ENCODE data around the gene CC2D2B. TPM values are rescaled to one million over a fixed set of nuclear protein-coding genes. Genes with fewer than 3 reads are reported as not detected.
"Not testable (repeated sequence)": the region's sequence is repeated elsewhere in the genome, so short reads cannot be mapped to it uniquely, and the experiment has no call there.

Gene CC2D2B
- total RNA-seq, 1 experiment from 2014 or later, result not detected

DNA sequence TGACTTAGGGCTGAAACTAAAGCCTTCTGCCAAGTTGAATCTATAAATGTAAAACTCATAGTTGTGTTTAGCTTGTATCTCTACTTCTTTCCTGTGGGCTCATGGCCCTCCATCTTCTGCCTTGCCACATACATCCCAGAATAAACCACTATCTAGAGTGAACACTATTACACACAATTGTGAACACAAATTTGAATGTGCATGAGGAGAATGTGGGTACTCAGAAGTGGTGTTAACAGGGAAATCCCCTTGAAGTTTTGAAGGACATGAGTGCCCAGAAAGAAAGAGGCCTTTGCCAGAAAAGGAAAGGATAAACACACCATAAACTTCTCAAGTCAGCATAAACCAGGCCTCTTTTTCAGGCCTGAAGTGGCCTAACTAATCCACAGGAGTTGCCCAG, 115.4 kb downstream of the CC2D2B start:
- H3K4me1 ChIP-seq, result no peaks in the 10 kb centered on the region
- H3K4me3 ChIP-seq, result no peak overlapping the region
- DNase-seq, result no peak
- no peaks in the 10 kb centered on the region for H3K9me3 ChIP-seq (replicated peaks)
- H3K27ac ChIP-seq, result no peak overlapping the region
- H3K36me3 ChIP-seq, result no peaks in the 10 kb centered on the region
- no peaks in the 10 kb centered on the region for H3K27me3 ChIP-seq

DNA sequence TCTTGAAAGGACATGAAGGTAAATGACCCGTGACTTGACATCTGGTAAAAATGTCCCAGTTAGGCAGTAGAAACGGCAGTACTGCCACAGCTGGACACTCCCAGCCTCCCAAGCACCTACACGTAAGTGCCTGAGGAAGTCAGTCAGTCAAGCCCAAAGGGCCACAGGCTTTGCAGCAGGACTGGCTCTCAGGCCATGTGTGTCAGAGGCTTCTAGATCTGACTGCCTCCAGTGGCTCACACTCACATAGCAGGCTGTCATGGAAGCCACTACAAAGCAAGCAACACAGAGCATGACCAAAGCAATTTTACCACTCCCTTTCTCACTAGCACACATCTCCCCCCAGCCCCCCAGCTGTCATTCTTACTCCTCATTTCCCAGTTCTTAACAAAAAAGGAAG, 117.8 kb downstream of the CC2D2B start:
- Histone ChIP-seq H3K9me3 (replicated peaks) (no peaks in the 10 kb centered on the region), H3K4me3 (no peak overlapping the region), H3K27me3 (no peaks in the 10 kb centered on the region), H3K27ac (no peak overlapping the region), H3K4me1 (no peaks in the 10 kb centered on the region), H3K36me3 (no peaks in the 10 kb centered on the region)
- DNase-seq, result peak in 1 of 2 experiments; percentile 20

DNA sequence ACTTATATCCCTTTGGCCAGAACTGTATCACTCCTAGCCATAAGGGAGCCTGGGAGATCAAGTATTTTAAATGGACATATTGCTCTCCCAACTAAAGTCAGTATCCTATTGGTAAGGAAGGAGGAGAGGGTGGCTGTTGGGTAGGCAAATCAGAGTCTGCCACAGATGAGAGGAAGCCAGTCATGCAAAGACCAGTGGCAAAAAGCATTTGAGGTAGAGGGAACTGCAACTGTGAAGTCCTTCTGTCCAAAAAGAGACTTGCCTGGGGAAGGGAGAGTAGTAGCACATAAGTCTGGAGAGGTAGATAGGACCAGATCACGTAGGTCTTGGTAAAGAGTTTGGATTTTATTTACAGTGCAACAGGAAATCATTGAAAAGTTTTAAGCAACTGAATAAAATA, 126.8 kb downstream of the CC2D2B start:
- Histone ChIP-seq H3K27ac (no peak overlapping the region), H3K27me3 (no peaks in the 10 kb centered on the region), H3K36me3 (no peaks in the 10 kb centered on the region), H3K4me1 (peaks cover 14% of the 10 kb centered on the region), H3K4me3 (no peak overlapping the region), H3K9me3 (replicated peaks) (no peaks in the 10 kb centered on the region)
- DNase-seq, result no peak

DNA sequence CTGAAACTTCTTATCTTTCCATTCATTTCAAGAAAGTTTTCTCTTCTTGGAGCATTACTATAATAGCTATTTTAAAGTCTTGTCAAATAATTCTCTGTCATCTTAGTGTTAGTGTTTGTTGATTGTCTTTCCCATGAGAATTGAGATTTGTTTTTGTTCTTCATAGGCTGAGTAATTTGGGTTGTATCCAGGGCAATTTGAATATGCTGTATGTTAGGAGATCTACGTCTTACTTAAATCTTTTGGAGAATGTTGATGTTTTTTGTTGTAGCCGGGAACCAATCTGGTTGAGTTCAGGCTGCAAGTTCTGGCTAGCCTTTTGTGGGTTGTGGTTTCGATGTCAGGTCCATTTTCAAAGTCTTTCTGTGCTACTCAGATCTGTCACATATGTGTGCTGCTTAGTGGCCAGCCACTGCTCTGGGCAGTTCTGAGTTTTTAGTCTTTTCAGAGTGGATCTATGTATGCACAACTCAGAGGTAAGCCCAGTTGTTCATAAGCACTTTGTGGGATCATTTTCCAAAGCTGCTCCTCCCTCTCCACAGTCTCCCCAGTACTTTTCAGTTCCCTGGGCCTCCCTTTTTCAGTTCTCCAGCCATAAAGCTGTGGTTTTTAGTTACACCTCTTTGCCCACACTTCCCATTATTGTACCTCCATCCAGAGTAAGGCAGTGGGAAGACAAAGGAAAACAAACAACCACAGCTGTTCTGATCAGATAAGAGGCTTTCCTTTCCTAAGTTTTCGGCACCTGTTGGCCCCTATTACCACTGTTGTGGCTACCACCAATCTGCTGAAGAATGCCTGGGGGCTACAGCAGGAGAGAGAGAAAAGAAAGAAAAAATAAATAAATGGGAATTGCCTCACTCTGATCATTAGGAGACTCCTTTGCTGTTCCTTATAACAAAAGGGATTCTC, 131.0 kb downstream of the CC2D2B start:
- Histone ChIP-seq H3K4me3 (no peak overlapping the region), H3K36me3 (no peaks in the 10 kb centered on the region), H3K27ac (peak overlapping the region; percentile 30), H3K4me1 (peaks cover 14% of the 10 kb centered on the region), H3K9me3 (replicated peaks) (no peaks in the 10 kb centered on the region), H3K27me3 (no peaks in the 10 kb centered on the region)
- DNase-seq, result peak; percentile 71 to 85

DNA sequence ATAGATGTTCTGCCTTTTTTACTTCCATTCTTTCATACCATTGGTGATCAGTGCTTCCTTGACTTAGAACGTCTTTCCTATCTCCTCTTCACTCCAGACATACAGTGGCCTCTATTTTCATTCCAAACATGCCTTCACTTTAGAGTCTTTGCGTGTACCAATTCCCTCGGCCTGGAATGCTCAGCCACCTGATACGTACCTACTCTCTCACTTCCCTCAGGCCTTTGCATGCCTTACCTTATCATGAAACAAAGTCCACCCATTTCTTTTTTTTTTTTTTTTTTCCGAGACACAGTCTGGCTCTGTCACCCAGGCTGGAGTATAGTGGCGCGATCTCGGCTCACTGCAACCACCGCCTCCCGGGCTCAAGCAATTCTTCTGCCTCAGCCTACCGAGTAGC, 133.4 kb downstream of the CC2D2B start:
- H3K4me1 ChIP-seq, result peaks cover 14% of the 10 kb centered on the region
- no peaks in the 10 kb centered on the region for H3K9me3 ChIP-seq (replicated peaks)
- no peak overlapping the region for H3K4me3 ChIP-seq
- no peaks in the 10 kb centered on the region for H3K27me3 ChIP-seq
- H3K27ac ChIP-seq, result no peak overlapping the region
- no peak for DNase-seq
- H3K36me3 ChIP-seq, result no peaks in the 10 kb centered on the region

DNA sequence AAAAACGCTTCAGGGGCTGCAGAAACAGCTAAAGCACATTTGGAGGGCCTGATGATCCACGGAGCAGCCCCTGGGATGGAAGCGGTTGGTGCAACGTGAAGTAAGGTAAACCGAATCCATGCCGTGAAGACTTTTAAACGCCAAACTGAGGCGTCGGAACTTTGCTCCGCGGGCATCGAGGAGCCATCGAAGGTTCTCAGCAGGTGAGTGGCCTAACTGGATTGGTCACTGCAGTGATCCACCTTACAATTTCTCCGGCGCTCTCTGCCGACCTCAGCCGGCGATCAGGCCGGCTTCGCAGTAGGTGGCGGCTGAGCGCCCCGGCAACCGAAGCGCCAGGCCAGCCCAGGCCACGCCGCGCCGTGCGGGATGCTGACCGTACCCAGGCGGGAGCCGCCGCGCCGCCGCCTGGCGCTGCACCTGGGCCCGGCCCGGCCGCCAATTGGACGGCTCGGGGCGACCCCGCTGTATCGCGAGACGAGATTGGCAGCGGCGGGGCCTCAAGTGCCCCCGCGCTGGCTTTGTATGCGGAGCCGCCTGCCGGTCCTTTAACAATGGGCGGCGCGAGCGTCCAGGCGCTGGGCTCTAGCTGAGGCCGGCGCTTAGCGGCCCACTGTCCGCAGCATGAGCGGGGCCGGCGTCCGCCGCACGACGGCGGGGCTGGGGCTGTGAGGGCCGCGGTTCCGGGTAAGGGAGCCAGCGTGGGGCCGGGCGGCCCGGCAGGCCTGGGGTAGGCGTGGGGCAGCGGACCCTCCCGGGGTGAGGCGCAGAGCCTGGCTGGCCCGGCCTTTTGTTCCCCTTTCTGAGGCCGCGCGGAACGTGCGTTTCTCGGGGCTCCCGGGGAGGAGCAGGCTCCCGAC, 135.5 kb downstream of the CC2D2B start, which contains the start of gene CCNJ:
TSS of gene CCNJ (plus strand) at position 551 of the 860 bp plus-strand sequence. CDS start 811 bp downstream, outside the sequence.
- Histone ChIP-seq H3K27me3 (no peaks in the 10 kb centered on the region), H3K4me1 (peaks cover 13% of the 10 kb centered on the region), H3K36me3 (no peaks in the 10 kb centered on the region), H3K27ac (peak within 1 kb of the TSS; percentile 73), H3K9me3 (replicated peaks) (no peaks in the 10 kb centered on the region), H3K4me3 (peak within 1 kb of the TSS; percentile 79)
- DNase-seq, result peak; percentile 78 to 82

DNA sequence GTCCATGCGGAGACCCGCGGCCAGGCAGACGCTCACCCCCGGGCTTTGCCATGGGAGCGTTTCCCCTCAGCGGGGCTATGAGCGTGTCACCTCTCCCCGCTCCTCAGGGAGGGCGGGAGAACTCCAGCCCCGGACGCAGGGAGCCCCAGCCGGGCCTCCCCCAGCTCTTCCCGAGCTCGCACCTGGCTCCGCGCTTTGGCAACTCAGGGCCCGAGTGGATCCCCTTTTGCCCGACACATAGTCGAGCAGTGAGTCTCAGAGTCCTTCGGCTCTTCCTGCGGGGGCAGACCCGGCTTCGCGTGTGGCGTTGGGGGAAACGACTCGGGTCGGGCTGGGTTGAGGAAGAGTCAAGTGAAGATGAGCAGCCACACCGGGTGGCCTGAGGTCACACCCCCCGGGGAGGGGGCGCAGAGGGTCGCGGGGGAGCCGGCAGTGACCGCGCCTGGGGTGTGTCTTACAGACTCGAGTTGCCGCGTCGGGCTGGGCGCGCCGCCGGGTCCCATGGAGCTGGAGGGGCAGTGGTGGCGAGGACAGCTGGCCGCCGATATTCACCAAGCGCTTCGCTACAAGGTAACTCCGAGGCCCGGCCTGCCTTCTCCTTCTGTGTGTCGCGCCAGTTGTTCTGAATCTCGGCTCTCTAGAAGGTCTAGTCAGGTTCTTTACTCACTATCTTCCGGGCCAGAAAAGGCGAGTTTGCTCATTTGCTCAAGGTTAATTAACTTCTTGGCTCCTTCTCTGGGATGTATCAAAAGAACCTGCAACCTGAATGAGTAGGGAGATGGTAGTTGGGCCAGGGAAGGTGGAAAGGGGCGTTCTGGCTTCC, 136.3 kb downstream of the CC2D2B start:
- H3K4me3 ChIP-seq, result peak overlapping the region; percentile 79
- H3K27ac ChIP-seq, result peak overlapping the region; percentile 73
- peaks cover 5% of the 10 kb centered on the region for H3K4me1 ChIP-seq
- no peaks in the 10 kb centered on the region for H3K27me3 ChIP-seq
- no peaks in the 10 kb centered on the region for H3K36me3 ChIP-seq
- DNase-seq, result peak; percentile 48 to 60
- no peaks in the 10 kb centered on the region for H3K9me3 ChIP-seq (replicated peaks)

DNA sequence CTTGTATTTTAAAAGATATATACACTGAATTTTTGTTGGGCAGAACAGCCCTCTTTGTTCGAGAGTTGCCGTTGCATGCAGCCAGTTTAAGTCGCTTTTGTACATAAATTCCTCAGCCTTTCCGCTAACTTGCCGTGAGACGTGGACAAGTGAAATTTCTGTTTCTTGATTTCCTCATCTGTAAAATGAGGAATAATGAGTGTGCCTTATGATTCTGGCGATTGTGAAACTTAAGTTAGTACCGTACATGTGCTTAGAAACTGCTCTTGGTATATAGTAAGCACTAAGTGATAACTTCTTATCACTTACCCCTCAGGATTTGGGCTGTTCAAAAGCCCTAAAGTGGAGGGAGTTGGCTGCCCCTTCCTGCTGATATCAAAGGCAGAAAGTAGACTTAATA, 137.0 kb downstream of the CC2D2B start:
- H3K4me3 ChIP-seq, result peak overlapping the region; percentile 79
- no peaks in the 10 kb centered on the region for H3K4me1 ChIP-seq
- H3K9me3 ChIP-seq (replicated peaks), result no peaks in the 10 kb centered on the region
- H3K27me3 ChIP-seq, result no peaks in the 10 kb centered on the region
- H3K27ac ChIP-seq, result peak overlapping the region; percentile 73; the same call in 1 of the 2 replicates
- no peaks in the 10 kb centered on the region for H3K36me3 ChIP-seq
- DNase-seq, result no peak

DNA sequence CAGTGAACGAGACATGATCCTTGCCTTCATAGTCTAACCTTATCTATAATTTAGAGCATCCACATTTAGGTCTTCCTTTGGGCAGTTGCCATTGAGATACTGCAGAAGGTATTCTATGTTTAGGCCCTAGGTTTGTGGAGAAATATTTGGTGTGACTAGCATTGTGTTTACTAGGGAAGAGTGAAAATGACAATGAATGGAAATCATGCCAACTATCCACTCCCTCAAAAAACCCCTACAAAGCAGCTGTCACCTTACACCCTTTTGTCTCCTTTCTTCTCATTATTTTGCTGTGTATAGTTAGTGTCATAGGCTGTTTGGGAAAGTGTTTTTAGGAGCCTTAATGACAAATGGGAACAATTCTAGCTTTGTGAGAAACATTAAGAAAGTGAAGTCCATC, 138.8 kb downstream of the CC2D2B start:
- no peak for DNase-seq
- no peaks in the 10 kb centered on the region; the same call in none of the 2 replicates for H3K36me3 ChIP-seq
- no peak overlapping the region for H3K4me3 ChIP-seq
- H3K27me3 ChIP-seq, result no peaks in the 10 kb centered on the region
- no peaks in the 10 kb centered on the region for H3K9me3 ChIP-seq (replicated peaks)
- H3K27ac ChIP-seq, result no peak overlapping the region
- no peaks in the 10 kb centered on the region for H3K4me1 ChIP-seq

DNA sequence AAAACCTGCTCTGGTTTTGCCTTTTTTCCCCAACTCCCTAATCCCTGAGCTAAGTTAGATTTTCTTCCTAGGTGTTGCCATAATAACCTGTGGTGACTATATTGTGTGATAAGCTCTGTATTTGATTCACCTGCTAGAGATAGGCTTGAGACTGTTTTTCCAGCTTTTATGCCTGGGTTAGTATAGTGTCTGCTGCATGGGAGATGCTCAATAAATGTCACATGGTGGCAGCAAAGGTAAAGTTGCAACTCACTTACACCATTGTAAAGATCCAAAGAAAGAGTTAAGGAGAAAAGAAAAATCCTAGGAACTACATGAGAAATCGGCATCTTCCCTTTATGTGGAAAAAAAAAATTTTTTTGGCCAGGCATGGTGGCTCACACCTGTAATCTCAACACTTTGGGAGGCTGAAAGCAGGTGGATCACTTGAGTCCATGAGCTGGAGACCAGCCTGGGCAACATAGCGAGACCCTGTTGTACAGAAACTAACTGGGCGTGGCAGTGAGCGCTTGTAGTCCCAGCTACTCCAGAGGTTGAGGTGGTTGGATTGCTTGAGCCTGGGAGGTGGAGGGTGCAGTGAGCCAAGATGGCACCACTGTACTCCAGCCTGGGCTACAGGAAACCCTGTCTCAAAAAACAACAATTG, 139.4 kb downstream of the CC2D2B start:
- H3K36me3 ChIP-seq, result no peaks in the 10 kb centered on the region; the same call in none of the 2 replicates
- H3K9me3 ChIP-seq (replicated peaks), result no peaks in the 10 kb centered on the region
- H3K4me3 ChIP-seq, result no peak overlapping the region
- no peak for DNase-seq
- no peaks in the 10 kb centered on the region for H3K4me1 ChIP-seq
- no peaks in the 10 kb centered on the region for H3K27me3 ChIP-seq
- no peak overlapping the region for H3K27ac ChIP-seq

DNA sequence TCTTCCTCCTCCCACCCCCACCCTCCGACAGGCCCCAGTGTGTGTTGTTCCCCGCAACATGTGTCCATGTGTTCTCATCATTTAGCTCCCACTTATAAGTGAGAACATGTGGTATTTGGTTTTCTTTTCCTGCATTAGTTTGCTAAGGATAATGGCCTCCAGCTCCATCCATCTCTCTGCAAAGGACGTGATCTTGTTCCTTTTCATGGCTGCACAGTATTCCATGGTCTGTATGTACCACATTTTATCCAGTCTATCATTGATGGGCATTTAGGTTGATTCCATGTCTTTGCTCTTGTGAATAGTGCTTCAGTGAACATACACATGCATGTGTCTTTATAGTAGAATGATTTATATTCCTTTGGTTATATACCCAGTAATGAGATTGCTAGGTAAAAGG, 140.2 kb downstream of the CC2D2B start:
- H3K4me3 ChIP-seq; H3K9me3 ChIP-seq (replicated peaks); H3K4me1 ChIP-seq; DNase-seq; H3K36me3 ChIP-seq; H3K27me3 ChIP-seq; H3K27ac ChIP-seq: not testable (repeated sequence)

DNA sequence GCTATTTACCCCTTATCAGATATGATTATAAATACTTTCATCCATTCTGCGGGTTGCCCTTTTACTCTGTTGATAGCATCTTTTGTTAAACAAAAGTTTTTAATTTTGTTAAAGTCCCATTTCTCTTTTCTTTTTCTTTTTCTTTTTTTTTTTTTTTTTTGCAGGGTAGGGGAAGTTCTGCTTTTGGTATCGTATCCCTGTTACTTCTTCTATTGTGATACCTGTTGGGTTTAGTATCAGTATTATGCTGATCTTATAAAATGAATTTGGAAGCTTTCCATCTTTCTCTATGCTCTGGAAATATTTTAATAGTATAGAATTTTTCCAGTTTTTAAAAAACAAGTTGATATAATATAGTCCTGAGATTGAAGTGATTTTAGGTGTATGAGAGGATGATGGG, 141.6 kb downstream of the CC2D2B start:
- H3K4me3 ChIP-seq, result no peak overlapping the region
- no peaks in the 10 kb centered on the region; the same call in none of the 2 replicates for H3K36me3 ChIP-seq
- no peaks in the 10 kb centered on the region for H3K4me1 ChIP-seq
- H3K27ac ChIP-seq, result no peak overlapping the region
- H3K27me3 ChIP-seq, result no peaks in the 10 kb centered on the region
- no peaks in the 10 kb centered on the region for H3K9me3 ChIP-seq (replicated peaks)
- DNase-seq, result no peak

DNA sequence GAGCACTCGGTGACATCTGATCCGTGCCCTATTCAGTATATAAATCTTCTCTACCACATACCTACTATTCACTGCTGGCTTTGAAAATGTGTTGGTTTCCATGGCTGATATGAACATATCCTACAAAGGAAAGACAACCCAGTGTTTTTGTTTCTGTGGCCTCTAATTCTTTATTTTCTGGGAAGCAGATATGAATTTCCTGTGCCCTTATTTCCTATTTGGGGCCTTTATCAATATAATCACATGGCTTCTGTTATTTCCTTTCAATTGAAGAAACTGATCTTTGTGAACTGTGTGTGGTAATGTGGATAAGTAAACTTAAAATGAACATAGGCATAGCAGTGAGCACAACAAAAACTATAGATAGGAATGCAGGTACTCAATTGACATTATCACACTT, 146.2 kb downstream of the CC2D2B start:
- no peak for DNase-seq
- H3K36me3 ChIP-seq, result peaks cover 14% of the 10 kb centered on the region

DNA sequence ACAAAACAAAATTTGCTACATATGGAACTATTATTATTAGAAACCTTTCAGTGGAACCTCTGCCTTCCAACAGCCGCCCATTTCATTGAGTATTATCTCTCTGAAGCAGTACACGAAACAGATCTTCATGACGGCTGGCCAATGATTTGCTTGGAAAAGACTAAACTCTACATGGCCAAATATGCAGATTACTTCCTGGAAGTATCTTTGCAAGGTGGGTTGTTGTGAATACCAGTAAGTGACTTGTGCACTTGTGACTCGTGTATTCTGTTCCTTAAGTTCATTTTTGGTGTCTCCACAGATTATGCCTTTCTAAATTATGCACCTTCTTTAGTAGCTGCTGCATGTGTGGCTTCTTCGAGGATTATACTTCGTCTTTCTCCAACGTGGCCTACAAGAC, 149.0 kb downstream of the CC2D2B start:
- H3K9me3 ChIP-seq (replicated peaks), result no peaks in the 10 kb centered on the region
- H3K27me3 ChIP-seq, result no peaks in the 10 kb centered on the region
- no peak for DNase-seq
- H3K4me1 ChIP-seq, result no peaks in the 10 kb centered on the region
- no peak overlapping the region for H3K27ac ChIP-seq
- no peak overlapping the region for H3K4me3 ChIP-seq
- H3K36me3 ChIP-seq, result peaks cover 14% of the 10 kb centered on the region

More for the DNA sequence above, 146.2 kb downstream of the CC2D2B start:
- H3K4me1 ChIP-seq, result no peaks in the 10 kb centered on the region
- H3K27ac ChIP-seq, result no peak overlapping the region
- H3K4me3 ChIP-seq, result no peak overlapping the region
- no peaks in the 10 kb centered on the region for H3K27me3 ChIP-seq
- H3K9me3 ChIP-seq (replicated peaks), result no peaks in the 10 kb centered on the region
